HepG2 (cell line): ENCODE results near the gene GNMT. TPM values are rescaled to one million over a fixed set of nuclear protein-coding genes. Genes with fewer than 3 reads are reported as not detected.

Source experiments
- AGO1 ChIP-seq: fragments of 200-400 bp; formaldehyde crosslinking; IDR thresholded peaks from 2 replicates; pipeline ENCODE4 v1.6.1; 2017; ENCODE audit warnings: mild to moderate bottlenecking, low read depth, low read length, moderate library complexity; ENCODE audit not compliant: poor library complexity, severe bottlenecking
- CCAR2 ChIP-seq: fragments of 200-400 bp; formaldehyde crosslinking; optimal IDR thresholded peaks from 2 replicates; pipeline ENCODE3; 2018; ENCODE audit warnings: low read depth, mild to moderate bottlenecking, low read length, moderate library complexity
- CREBL2 ChIP-seq: sonication (generic); formaldehyde crosslinking; IDR thresholded peaks from 2 replicates; pipeline ENCODE4 v1.8.1; 2023; ENCODE audit warnings: missing genetic modification reagents, mild to moderate bottlenecking, borderline replicate concordance
- GLMP ChIP-seq: sonication (generic); formaldehyde crosslinking; IDR thresholded peaks from 2 replicates; pipeline ENCODE4 v1.9.0; 2021; ENCODE audit warnings: missing genetic modification reagents, mild to moderate bottlenecking, borderline replicate concordance
- KDM5B ChIP-seq: sonication (generic); formaldehyde crosslinking; IDR thresholded peaks from 2 replicates; pipeline ENCODE4 v1.4.0; 2020; ENCODE audit warnings: missing genetic modification reagents, mild to moderate bottlenecking, borderline replicate concordance
- MNT ChIP-seq: fragments of 450-650 bp; IDR thresholded peaks from 2 replicates; pipeline ENCODE4 v1.6.1; 2016
- NCOR1 ChIP-seq: fragments of 200-600 bp; sonication (generic); IDR thresholded peaks from 2 replicates; pipeline ENCODE4 v1.7.0; 2017; ENCODE audit warnings: antibody characterized with exemption, low read length, borderline replicate concordance
- PHF8 ChIP-seq: sonication (generic); formaldehyde crosslinking; IDR thresholded peaks from 2 replicates; pipeline ENCODE4 v1.5.0; 2020; ENCODE audit warnings: missing genetic modification reagents
- RORA ChIP-seq: sonication (generic); formaldehyde crosslinking; IDR thresholded peaks from 2 replicates; pipeline ENCODE4 v1.5.0; 2020; ENCODE audit warnings: mild to moderate bottlenecking, missing genetic modification reagents, moderate library complexity
- SMARCE1 ChIP-seq: fragments of 450-650 bp; IDR thresholded peaks from 2 replicates; pipeline ENCODE4 v1.6.1; 2017; ENCODE audit warnings: borderline replicate concordance
- TBX2 ChIP-seq: sonication (generic); formaldehyde crosslinking; IDR thresholded peaks from 2 replicates; pipeline ENCODE4 v1.5.0; 2020; ENCODE audit warnings: missing genetic modification reagents, mild to moderate bottlenecking, borderline replicate concordance
- ZBTB3 ChIP-seq: sonication (generic); formaldehyde crosslinking; IDR thresholded peaks from 2 replicates; pipeline ENCODE4 v1.4.0; 2020; ENCODE audit warnings: low read depth, mild to moderate bottlenecking, moderate library complexity, missing genetic modification reagents, borderline replicate concordance
- ZNF207 ChIP-seq: fragments of 450-650 bp; IDR thresholded peaks from 2 replicates; pipeline ENCODE4 v1.6.1; 2016; ENCODE audit warnings: antibody characterized with exemption, borderline replicate concordance
- ZNF441 ChIP-seq: sonication (generic); formaldehyde crosslinking; IDR thresholded peaks from 2 replicates; pipeline ENCODE4 v1.7.0; 2021; ENCODE audit warnings: missing genetic modification reagents, borderline replicate concordance
- ZNF501 ChIP-seq: sonication (generic); formaldehyde crosslinking; IDR thresholded peaks from 2 replicates; pipeline ENCODE4 v1.5.1; 2020; ENCODE audit warnings: mild to moderate bottlenecking, moderate library complexity, missing genetic modification reagents
- ZNF543 ChIP-seq: sonication (generic); formaldehyde crosslinking; IDR thresholded peaks from 2 replicates; pipeline ENCODE4 v1.4.0; 2020; ENCODE audit warnings: mild to moderate bottlenecking, missing genetic modification reagents
- ZNF562 ChIP-seq: sonication (generic); formaldehyde crosslinking; IDR thresholded peaks from 2 replicates; pipeline ENCODE4 v1.8.0; 2022; ENCODE audit warnings: missing genetic modification reagents, borderline replicate concordance
- ZNF703 ChIP-seq: sonication (generic); formaldehyde crosslinking; IDR thresholded peaks from 2 replicates; pipeline ENCODE4 v1.5.1; 2020; ENCODE audit warnings: missing genetic modification reagents, mild to moderate bottlenecking, moderate library complexity, borderline replicate concordance
- ZNF772 ChIP-seq: sonication (generic); formaldehyde crosslinking; IDR thresholded peaks from 2 replicates; pipeline ENCODE4 v1.5.0; 2020; ENCODE audit warnings: mild to moderate bottlenecking, missing genetic modification reagents
- ZSCAN31 ChIP-seq: sonication (generic); formaldehyde crosslinking; IDR thresholded peaks from 2 replicates; pipeline ENCODE4 v1.5.0; 2020; ENCODE audit warnings: low read depth, mild to moderate bottlenecking, missing genetic modification reagents
- polyA plus RNA-seq, 8 experiments: library from polyadenylated mRNA; depleted of rRNA in 3 of 8; stranded (reverse) in 7 of 8; unstranded in 1 of 8; fragments of >200 nt; fragmentation: Illumina TruSeq in 4 of 8; extraction: Trizol in 4 of 8; gene quantifications; 2 replicates each; pipeline versions ENCODE4 v1.2.1 to v1.2.3, GENCODE V29; 2011 to 2016; ENCODE audit warnings: low read depth in 4 of 8, missing spikeins in 1 of 8, mixed read lengths in 1 of 8; ENCODE audit not compliant: insufficient read depth in 1 of 8
- total RNA-seq, 5 experiments: library from RNA; depleted of rRNA; stranded (reverse); fragments of >200 nt; fragmentation: Illumina TruSeq; extraction: Trizol; gene quantifications; 2 replicates each; pipeline ENCODE4 v1.2.3, GENCODE V29; 2016; ENCODE audit warnings: low read depth in 1 of 5
- TF ChIP-seq, protein P1 (sequence below): sonication (generic); formaldehyde crosslinking; IDR thresholded peaks from 2 replicates; pipeline ENCODE4 v1.9.0; 2021; ENCODE audit warnings: missing genetic modification reagents, mild to moderate bottlenecking, borderline replicate concordance
- TF ChIP-seq, protein P2 (sequence below): sonication (generic); formaldehyde crosslinking; IDR thresholded peaks from 2 replicates; pipeline ENCODE4 v1.5.1; 2020; ENCODE audit warnings: mild to moderate bottlenecking, moderate library complexity, missing genetic modification reagents

The GNMT gene
- total and polyA plus RNA-seq, 2 of the 13 experiments (the other 11 are each of a cell fraction or from before 2014, with no cell fraction given) = 2.8 to 7.0 TPM

GRCh38 chr6:42978839-42979522, 18.4 kb downstream of the GNMT start, which contains the start of gene PEX6 (continued):
- TF ChIP-seq, protein P1, sequence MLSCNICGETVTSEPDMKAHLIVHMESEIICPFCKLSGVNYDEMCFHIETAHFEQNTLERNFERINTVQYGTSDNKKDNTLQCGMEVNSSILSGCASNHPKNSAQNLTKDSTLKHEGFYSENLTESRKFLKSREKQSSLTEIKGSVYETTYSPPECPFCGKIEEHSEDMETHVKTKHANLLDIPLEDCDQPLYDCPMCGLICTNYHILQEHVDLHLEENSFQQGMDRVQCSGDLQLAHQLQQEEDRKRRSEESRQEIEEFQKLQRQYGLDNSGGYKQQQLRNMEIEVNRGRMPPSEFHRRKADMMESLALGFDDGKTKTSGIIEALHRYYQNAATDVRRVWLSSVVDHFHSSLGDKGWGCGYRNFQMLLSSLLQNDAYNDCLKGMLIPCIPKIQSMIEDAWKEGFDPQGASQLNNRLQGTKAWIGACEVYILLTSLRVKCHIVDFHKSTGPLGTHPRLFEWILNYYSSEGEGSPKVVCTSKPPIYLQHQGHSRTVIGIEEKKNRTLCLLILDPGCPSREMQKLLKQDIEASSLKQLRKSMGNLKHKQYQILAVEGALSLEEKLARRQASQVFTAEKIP (CRISPR knock-in tag) = no peak
- TF ChIP-seq ZNF703 (no peak; the same call in 1 of the 2 replicates), ZNF562 (CRISPR knock-in tag) (no peak), PHF8 (CRISPR knock-in tag) (peak; percentile 95), AGO1 (no peak), CCAR2 (no peak), ZBTB3 (CRISPR knock-in tag) (0 out of 2 replicates have a peak, but pooled peaks have one; percentile 54), ZNF441 (CRISPR knock-in tag) (peak; percentile 63), TBX2 (peak; percentile 65; the same call in 1 of the 2 replicates), NCOR1 (no peak), RORA (CRISPR knock-in tag) (0 out of 2 replicates have a peak, but pooled peaks have one; percentile 52), CREBL2 (CRISPR knock-in tag) (no peak), ZNF501 (peak; percentile 86; the same call in 1 of the 2 replicates), SMARCE1 (no peak), ZSCAN31 (CRISPR knock-in tag) (peak; percentile 63; the same call in 1 of the 2 replicates), KDM5B (peak; percentile 36; the same call in 1 of the 2 replicates), GLMP (no peak), ZNF772 (0 out of 2 replicates have a peak, but pooled peaks have one; percentile 18), MNT (peak; percentile 15; the same call in 1 of the 2 replicates), ZNF543 (CRISPR knock-in tag) (peak; percentile 76; the same call in 1 of the 2 replicates), ZNF207 (no peak)
- TF ChIP-seq, protein P2, sequence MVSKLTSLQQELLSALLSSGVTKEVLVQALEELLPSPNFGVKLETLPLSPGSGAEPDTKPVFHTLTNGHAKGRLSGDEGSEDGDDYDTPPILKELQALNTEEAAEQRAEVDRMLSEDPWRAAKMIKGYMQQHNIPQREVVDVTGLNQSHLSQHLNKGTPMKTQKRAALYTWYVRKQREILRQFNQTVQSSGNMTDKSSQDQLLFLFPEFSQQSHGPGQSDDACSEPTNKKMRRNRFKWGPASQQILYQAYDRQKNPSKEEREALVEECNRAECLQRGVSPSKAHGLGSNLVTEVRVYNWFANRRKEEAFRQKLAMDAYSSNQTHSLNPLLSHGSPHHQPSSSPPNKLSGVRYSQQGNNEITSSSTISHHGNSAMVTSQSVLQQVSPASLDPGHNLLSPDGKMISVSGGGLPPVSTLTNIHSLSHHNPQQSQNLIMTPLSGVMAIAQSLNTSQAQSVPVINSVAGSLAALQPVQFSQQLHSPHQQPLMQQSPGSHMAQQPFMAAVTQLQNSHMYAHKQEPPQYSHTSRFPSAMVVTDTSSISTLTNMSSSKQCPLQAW (CRISPR knock-in tag) = peak; percentile 91
